HG02885 (cell line): ENCODE data around the gene WDR3.

Experiments used
- ATAC-seq: cut with Tn5 transposase; IDR thresholded peaks from one replicate; pipeline ENCODE4 v1.9.1; 2021; ENCODE audit warnings: mild to moderate bottlenecking; ENCODE audit not compliant: unreplicated experiment, poor library complexity

The WDR3 gene

GRCh38 chr1:117933769-117934168 lies 4.2 kb downstream of the WDR3 start:
- no peak for ATAC-seq

GRCh38 chr1:117942293-117942692 lies 12.8 kb downstream of the WDR3 start:
- no peak for ATAC-seq

- ATAC-seq = no peak
Measured at GRCh38 chr1:117952386-117952785, 22.8 kb downstream of the WDR3 start.

GRCh38 chr1:117959364-117959763 lies 29.8 kb downstream of the WDR3 start:
- ATAC-seq = no peak

GRCh38 chr1:117964290-117965038 lies 34.9 kb downstream of the WDR3 start:
- ATAC-seq = no peak

- no peak for ATAC-seq
Measured at GRCh38 chr1:117967477-117967876, 37.9 kb downstream of the WDR3 start.

- no peak for ATAC-seq
Measured at GRCh38 chr1:117967881-117968280, 38.3 kb downstream of the WDR3 start.

- ATAC-seq = no peak
Measured at GRCh38 chr1:117970252-117970651, 40.7 kb downstream of the WDR3 start.

GRCh38 chr1:117971777-117972176 lies 42.2 kb downstream of the WDR3 start:
- no peak for ATAC-seq

- ATAC-seq = no peak
Measured at GRCh38 chr1:117976381-117976780, 46.8 kb downstream of the WDR3 start.

- no peak for ATAC-seq
Measured at GRCh38 chr1:117981455-117982192, 52.1 kb downstream of the WDR3 start.

GRCh38 chr1:117985239-117985638 lies 55.7 kb downstream of the WDR3 start:
- no peak for ATAC-seq

- ATAC-seq = peak; percentile 88
Measured at GRCh38 chr1:117985973-117986372, 56.4 kb downstream of the WDR3 start.

- no peak for ATAC-seq
Measured at GRCh38 chr1:118004312-118004711, 74.8 kb downstream of the WDR3 start.

GRCh38 chr1:118007391-118007790 lies 77.9 kb downstream of the WDR3 start:
- ATAC-seq = no peak

GRCh38 chr1:118008011-118008410 lies 78.5 kb downstream of the WDR3 start:
- ATAC-seq = no peak

GRCh38 chr1:118012515-118013124 lies 83.1 kb downstream of the WDR3 start:
- ATAC-seq = no peak

GRCh38 chr1:118013336-118013735 lies 83.8 kb downstream of the WDR3 start:
- no peak for ATAC-seq

GRCh38 chr1:118013938-118014337 lies 84.4 kb downstream of the WDR3 start:
- ATAC-seq = no peak
